ENCODE measurements around the gene CALHM3. TPM values are rescaled to one million over a fixed set of nuclear protein-coding genes. Genes with fewer than 3 reads are reported as not detected.

Gene CALHM3
- total RNA-seq, 1 donor from 2014 or later: not detected

DNA sequence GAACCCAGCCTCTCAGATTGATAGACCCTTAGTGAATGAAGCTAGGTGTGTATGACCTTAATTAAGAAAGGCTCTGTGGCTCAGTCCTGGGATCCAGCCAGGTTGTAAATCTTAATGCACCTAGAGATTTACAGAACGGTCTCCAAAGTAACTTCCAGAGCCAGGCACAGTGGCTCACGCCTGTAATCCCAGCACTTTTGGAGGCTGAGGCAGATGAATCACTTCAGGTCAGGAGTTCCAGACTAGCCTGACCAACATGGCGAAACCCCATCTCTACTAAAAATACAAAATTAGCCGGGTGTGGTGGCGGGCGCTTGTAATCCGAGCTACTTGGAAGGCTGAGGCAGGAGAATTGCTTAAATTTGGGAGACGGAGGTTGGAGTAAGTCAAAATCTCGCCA, 51.2 kb downstream of the CALHM3 start:
- FAIRE-seq: no peak
- no peak for DNase-seq (ENCODE audit: low spot score in 2 of 2)

DNA sequence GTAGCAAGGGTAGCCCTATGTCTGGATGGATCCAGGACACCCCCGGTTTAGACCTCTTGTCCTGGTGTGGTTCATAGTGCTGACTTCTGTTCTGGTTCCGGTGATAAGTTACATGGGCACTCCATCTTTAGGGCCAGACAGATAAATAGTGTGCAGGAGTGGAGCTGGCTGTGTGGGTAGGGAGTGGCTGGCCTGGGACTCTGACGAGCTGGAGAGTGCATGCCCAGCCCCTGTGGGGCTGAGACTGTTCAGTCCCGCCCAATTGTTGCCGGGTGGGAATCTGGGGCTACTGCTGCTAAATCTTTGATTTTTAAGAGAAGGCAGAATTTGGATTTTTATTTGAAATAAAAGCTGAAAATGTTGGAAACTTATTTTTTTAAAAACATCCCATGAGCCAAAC, 55.3 kb downstream of the CALHM3 start:
- FAIRE-seq (no peak), DNase-seq (ENCODE audit: low spot score in 2 of 2) (no peak)

Other genes starting within 250 kb of the CALHM3 start
- not detected for gene RPEL1, start 233.4 kb downstream of the CALHM3 start, total RNA-seq
- gene INA, start 202.1 kb downstream of the CALHM3 start, total RNA-seq: 138 TPM
- 11.0 TPM for gene PCGF6, start 128.1 kb downstream of the CALHM3 start, total RNA-seq
- 14.3 TPM for gene TAF5, start 111.3 kb downstream of the CALHM3 start, total RNA-seq
- 181 TPM for gene ATP5MK, start 82.8 kb downstream of the CALHM3 start, total RNA-seq
- 23.6 TPM for gene PDCD11, start 82.6 kb downstream of the CALHM3 start, total RNA-seq
- 1.6 TPM for gene CALHM2, start 26.9 kb downstream of the CALHM3 start, total RNA-seq
- not detected for gene CALHM1, start 20.3 kb downstream of the CALHM3 start, total RNA-seq
- 25.7 TPM for gene NEURL1, start 14.5 kb upstream of the CALHM3 start, total RNA-seq